GM21576 (cell line): Measurements from ENCODE around the gene ZNF649.
A peak's percentile ranks its signal among the peaks of the same experiment; 100 is the strongest.
"Not testable (repeated sequence)": the region's sequence is repeated elsewhere in the genome, so short reads cannot be mapped to it uniquely, and the experiment has no call there.

ENCODE experiments used
- ATAC-seq: cut with Tn5 transposase; IDR thresholded peaks from one replicate; pipeline ENCODE4 v1.9.1; 2021; ENCODE audit warnings: mild to moderate bottlenecking, moderate library complexity; ENCODE audit not compliant: unreplicated experiment

The ZNF649 gene

GRCh38 chr19:51904331-51905165, at the start of gene ZNF649:
Gene ZNF649, minus strand, starts transcription at chr19:51905017. Its CDS starts 4,910 bp downstream, at chr19:51900107.
- ATAC-seq: peak; percentile 66

DNA sequence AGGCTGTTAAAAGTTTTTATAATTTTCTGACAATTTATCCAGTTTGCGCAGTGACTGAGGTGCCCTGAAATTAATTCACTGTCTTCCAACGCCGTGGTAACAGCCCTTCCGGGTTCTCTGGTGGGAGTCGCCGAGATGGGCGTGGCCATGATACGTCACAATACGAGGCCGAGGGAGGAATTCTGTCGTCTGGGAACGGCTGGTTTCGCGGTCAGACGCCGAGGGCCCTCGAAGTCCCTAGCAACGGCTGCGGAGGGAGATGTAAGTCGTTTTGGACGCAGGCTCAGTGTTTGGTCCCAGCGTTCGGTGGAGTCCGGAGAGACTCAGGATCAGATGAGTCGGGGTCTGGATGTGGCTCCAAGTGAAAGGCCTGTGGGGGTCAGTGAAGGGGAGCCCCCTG, 44.2 kb upstream of the ZNF649 start:
- no peak for ATAC-seq

DNA sequence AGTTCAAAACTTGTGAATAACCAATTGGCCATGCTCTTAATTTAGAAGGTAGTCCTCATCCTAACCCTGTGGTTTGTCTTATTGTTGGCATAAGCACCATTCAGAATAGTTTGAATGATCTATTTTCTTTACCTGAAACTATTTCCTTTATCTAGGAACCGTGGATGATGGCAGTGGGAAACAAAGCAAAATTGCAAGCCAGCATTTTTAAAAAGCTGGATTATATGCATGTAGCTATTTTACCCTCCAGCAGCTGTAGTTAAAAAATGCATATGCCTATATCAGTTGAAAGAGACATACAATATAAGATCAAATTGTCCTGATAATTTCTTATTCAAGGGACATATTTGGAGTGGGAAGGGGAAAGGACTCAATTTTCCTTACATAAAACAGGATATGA, 41.8 kb upstream of the ZNF649 start:
- ATAC-seq: no peak

DNA sequence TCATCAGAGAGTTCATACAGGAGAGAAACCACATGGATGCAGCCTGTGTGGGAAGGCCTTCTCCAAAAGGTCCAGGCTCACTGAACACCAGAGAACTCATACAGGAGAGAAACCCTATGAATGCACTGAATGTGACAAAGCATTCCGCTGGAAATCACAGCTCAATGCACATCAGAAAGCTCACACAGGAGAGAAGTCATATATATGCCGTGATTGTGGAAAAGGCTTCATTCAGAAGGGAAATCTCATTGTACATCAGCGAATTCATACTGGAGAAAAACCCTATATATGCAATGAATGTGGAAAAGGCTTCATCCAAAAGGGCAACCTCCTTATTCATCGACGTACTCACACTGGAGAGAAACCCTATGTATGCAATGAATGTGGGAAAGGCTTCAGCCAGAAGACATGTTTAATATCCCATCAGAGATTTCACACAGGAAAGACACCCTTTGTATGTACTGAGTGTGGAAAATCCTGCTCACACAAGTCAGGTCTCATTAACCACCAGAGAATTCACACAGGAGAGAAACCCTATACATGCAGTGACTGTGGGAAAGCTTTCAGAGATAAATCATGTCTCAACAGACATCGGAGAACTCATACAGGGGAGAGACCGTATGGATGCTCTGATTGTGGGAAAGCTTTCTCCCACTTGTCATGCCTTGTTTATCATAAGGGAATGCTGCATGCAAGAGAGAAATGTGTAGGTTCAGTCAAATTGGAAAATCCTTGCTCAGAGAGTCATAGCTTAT, 40.2 kb upstream of the ZNF649 start:
- ATAC-seq: no peak

DNA sequence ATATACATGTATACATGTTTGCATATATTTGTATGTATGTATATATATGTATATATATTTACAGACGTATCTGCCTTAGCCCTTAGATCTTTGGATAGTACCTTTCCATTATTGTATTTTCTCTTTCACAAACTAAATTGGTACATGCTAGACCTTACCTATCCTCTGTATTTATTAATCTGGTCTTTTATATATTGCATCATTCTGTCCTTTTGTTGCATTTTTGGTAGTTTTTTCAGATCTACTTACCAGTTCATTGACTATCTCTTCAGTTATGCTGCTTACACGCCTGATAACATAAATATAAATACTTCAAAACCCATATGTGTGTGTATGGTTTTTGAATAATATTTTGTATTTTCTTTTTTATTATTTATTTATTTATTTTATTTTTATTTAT, 34.1 kb upstream of the ZNF649 start:
- no peak for ATAC-seq

- no peak for ATAC-seq
Observed at GRCh38 chr19:51931921-51932320, 27.1 kb upstream of the ZNF649 start.

- no peak for ATAC-seq
Observed at GRCh38 chr19:51927859-51928258, 23.0 kb upstream of the ZNF649 start.

DNA sequence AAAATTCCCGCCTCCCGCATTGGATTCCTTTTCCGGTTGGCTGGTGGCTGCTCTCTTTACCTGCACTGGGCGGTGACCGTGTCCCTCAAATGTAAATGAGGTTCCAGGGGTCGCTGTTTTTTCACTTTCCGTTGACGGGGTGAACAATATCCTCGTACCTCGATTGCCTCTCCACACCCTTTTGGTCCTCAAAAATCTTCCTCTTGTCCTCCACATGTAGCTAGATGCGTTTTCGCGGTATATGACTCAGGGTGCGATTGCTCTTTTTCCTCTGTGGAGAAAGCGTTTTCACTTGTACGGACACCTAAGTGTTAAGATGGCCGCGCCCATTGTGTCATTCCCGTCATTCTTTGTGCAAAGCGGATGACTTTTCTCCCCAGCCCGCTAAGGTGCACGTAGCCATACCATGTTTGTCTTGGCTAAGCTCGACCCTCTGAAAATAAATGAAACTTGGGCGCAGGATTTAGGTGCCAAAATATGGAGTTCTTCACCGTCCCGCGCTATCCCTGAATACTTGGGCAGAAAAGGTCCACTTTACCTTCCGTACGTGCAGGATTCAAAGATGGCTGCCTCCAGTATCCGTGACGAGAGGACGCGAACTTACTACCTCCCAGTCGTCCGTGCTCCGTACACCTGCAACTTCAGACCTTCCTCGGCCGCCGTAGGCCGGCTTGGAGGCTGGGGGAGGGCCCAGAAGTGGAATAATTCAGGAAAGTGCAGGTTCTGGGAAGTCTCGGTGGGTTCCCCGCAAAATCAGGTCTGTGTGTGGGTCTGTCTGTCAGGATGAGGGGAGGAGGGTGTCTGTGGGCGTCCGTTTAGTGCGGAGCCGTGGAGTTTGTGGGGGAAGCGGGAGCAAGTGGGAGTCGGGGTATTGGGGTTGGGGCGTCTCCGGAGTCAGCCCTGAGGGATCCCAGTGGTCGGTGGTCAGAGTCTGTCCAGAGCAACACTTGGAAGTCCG, 22.2 kb upstream of the ZNF649 start, which contains the start of gene ZNF613:
Gene ZNF613 (plus strand): TSS at position 689 of the 958 bp plus-strand sequence. CDS start 8,749 bp downstream, outside the sequence.
- ATAC-seq: peak; percentile 51

- no peak for ATAC-seq
Observed at GRCh38 chr19:51926426-51926783, 21.6 kb upstream of the ZNF649 start.

GRCh38 chr19:51921949-51922348, 17.1 kb upstream of the ZNF649 start:
- ATAC-seq: no peak

DNA sequence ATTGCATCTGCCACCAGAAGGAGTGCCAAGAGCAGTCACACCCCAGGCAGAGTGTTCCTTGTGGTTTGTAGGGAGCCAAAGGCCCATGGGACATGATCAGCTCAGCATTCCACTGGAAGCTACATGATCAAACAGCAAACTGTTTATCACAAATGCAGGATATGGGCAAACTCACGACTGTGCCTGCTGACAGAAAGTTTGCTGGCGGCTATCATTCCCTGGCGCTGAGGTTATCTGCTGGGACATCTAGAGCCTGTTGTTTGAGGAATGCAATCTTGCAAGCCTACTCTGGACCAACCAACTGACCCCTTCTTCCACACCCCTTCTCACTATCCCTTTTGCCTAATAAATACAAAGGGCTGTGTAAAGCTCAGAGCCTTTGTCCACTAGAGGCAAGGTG, 14.8 kb upstream of the ZNF649 start:
- ATAC-seq: no peak

DNA sequence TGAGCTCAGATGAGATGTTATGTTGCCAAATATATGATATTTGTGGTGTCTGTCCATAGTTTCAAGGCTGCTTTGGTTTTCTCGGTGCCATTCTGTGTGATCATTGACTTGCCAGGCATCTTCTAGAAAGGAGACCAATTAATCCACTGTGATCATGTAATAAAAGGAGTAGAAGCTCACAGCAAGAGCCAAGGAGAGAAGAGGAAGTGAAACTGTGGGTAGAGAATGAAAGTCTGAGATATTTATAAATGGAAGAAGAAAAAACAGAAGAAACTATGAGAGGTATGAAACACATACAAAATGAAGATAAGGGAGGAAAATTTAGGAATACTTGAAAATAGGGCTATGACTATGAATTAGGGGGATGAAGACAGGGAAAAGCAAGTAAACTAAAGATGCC, 11.3 kb upstream of the ZNF649 start:
- ATAC-seq: no peak

GRCh38 chr19:51915324-51915867, 10.6 kb upstream of the ZNF649 start:
- no peak for ATAC-seq

GRCh38 chr19:51907981-51908380, 3.2 kb upstream of the ZNF649 start:
- not testable (repeated sequence) for ATAC-seq

GRCh38 chr19:51906108-51906507, 1.3 kb upstream of the ZNF649 start:
- not testable (repeated sequence) for ATAC-seq

DNA sequence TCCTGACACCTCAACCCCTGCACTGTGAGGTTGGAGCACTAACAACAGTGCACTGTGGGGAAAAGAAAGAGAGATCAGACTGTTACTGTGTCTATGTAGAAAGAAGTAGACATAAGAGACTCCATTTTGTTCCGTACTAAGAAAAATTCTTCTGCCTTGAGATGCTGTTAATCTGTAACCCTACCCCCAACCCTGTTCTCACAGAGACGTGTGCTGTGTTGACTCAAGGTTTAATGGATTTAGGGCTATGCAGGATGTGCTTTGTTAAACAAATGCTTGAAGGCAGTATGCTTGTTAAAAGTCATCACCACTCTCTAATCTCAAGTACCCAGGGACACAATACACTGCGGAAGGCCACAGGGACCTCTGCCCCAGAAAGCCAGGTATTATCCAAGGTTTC, 822 bp upstream of the ZNF649 start:
- not testable (repeated sequence) for ATAC-seq

GRCh38 chr19:51905206-51905605, 389 bp upstream of the ZNF649 start:
- ATAC-seq: peak; percentile 26

- ATAC-seq: no peak
Observed at GRCh38 chr19:51903192-51903591, 1.6 kb downstream of the ZNF649 start.

GRCh38 chr19:51901860-51902259, 3.0 kb downstream of the ZNF649 start:
- ATAC-seq: no peak

DNA sequence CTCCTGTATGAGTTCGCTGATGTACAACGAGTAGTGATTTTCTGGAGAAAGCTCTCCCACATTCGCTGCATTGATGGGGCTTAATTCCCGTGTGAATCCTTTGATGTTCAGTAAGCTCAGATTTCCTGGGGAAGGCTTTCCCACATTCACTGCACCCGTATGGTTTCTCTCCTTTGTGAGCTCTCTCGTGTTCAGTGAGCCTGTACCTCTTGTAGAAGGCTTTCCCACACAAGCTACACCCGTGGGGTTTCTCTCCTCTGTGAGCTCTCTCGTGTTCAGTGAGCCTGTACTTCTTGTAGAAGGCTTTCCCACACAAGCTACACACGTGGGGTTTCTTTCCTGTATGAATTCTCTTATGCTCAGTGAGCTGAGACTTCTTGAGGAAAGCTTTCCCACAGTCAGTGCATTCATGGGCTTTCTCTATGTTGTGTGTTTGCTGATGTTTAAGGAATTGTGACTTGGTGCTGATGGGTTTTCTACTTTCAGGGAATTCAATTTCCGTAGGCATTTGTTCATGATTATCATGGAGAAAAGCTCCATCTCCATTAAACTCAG, 13.5 kb downstream of the ZNF649 start:
- no peak for ATAC-seq
